GM12878 (cell line): ENCODE results near the gene L1CAM. TPM values are rescaled to one million over a fixed set of nuclear protein-coding genes. Genes with fewer than 3 reads are reported as not detected.

Experiments used
- ATF7 ChIP-seq: fragments of 450-650 bp; IDR thresholded peaks from 2 replicates; pipeline ENCODE4 v1.6.1; 2016; ENCODE audit warnings: low read depth, mild to moderate bottlenecking
- EZH2 ChIP-seq: IDR thresholded peaks from 2 replicates; pipeline ENCODE4 v1.6.1; 2012; ENCODE audit warnings: low read depth, mild to moderate bottlenecking, control low read depth, inconsistent platforms, low read length, borderline replicate concordance; ENCODE audit not compliant: control insufficient read depth
- IKZF2 ChIP-seq, 2 experiments: fragments of 450-650 bp; IDR thresholded peaks; 2 replicates each; pipeline ENCODE4 v1.6.1; 2017; ENCODE audit warnings: mild to moderate bottlenecking in 2 of 2, moderate library complexity in 2 of 2
- MEF2A ChIP-seq: IDR thresholded peaks from 2 replicates; pipeline ENCODE4 v1.6.1; 2011; ENCODE audit warnings: low read depth, mild to moderate bottlenecking, low read length, moderate library complexity; ENCODE audit not compliant: insufficient read depth
- NFXL1 ChIP-seq: fragments of 450-650 bp; IDR thresholded peaks from 2 replicates; pipeline ENCODE4 v1.6.1; 2017; ENCODE audit warnings: antibody characterized with exemption, mild to moderate bottlenecking, borderline replicate concordance
- PAX8 ChIP-seq: fragments of 450-650 bp; IDR thresholded peaks from 2 replicates; pipeline ENCODE4 v1.6.1; 2017; ENCODE audit warnings: mild to moderate bottlenecking, moderate library complexity
- POLR2AphosphoS5 ChIP-seq: IDR thresholded peaks from 2 replicates; pipeline ENCODE4 v1.6.1; 2011; ENCODE audit warnings: mild to moderate bottlenecking, low read length, inconsistent platforms
- PRDM15 ChIP-seq: fragments of 450-650 bp; formaldehyde crosslinking; IDR thresholded peaks from 2 replicates; pipeline ENCODE4 v1.4.0; 2020; ENCODE audit warnings: mild to moderate bottlenecking, moderate library complexity
- RAD51 ChIP-seq: fragments of 450-650 bp; IDR thresholded peaks from 2 replicates; pipeline ENCODE4 v1.6.1; 2016; ENCODE audit warnings: moderate library complexity, mild to moderate bottlenecking, inconsistent platforms
- TAF1 ChIP-seq: IDR thresholded peaks from 2 replicates; pipeline ENCODE4 v1.6.1; 2011; ENCODE audit warnings: mild to moderate bottlenecking, low read depth, low read length, borderline replicate concordance
- polyA plus RNA-seq, 11 experiments: library from polyadenylated mRNA; depleted of rRNA in 4 of 11; unstranded in 6 of 11; stranded (reverse) in 5 of 11; fragments of >200 nt; fragmentation: Nextera tagmentation in 4 of 11; fragmentation: Illumina TruSeq in 1 of 11; extraction: Ambion mirVana in 4 of 11; extraction: Trizol in 1 of 11; gene quantifications; 1 replicate in 1 of 11; 2 replicates in 10 of 11; pipeline versions ENCODE4 v1.2.1 to v1.2.3, GENCODE V29; 2011 to 2016; ENCODE audit warnings: inconsistent platforms in 2 of 11, missing spikeins in 2 of 11, low read depth in 1 of 11
- total RNA-seq, 4 experiments: library from RNA; depleted of rRNA in 3 of 4; stranded (reverse); fragments of >200 nt in 3 of 4; fragmentation: Illumina TruSeq in 1 of 4; extraction: Trizol in 1 of 4; gene quantifications; 2 replicates each; pipeline versions ENCODE4 v1.2.1 to v1.2.3, GENCODE V29; 2013 to 2021
- TF ChIP-seq, protein P1 (sequence below), 3 experiments: IDR thresholded peaks in 2 of 3; conservative IDR thresholded peaks in 1 of 3; 2 replicates each; pipeline ENCODE4 v1.5.1; 2011; ENCODE audit warnings: low read depth in 3 of 3, low read length in 3 of 3, mild to moderate bottlenecking in 3 of 3, control low read depth in 2 of 3, moderate library complexity in 2 of 3, inconsistent platforms in 1 of 3, mixed read lengths in 1 of 3; ENCODE audit not compliant: control insufficient read depth in 2 of 3, insufficient read depth in 1 of 3; ENCODE audit errors: extremely low read depth in 1 of 3

The L1CAM gene
- total and polyA plus RNA-seq, 10 of the 15 experiments (the other 5 are each of a cell fraction or from before 2014, with no cell fraction given) = 0.01 to 0.64 (median 0.09) TPM; not detected in 5

DNA sequence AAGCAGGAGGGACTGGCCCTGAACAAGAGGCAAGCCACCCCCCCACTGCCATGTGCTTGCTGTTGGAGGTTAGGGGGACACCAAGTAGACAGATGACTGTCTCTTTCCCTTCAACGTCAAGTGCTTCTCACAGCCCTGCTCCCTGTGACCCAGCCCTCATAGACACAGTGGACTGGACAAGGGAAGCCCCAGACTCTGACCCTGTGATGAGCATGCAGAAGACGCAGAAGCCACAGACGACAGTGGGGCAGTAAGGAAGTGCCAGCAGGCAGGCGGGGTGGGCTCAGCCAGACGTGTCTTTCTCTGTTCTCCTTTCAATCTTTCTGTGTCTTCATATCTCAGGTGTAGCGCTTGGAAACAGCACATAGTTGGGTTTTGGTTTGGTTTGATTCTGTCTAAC lies 2.4 kb upstream of the L1CAM start (continued):
- TF ChIP-seq PRDM15 (CRISPR knock-in tag) (no peak), NFXL1 (no peak), RAD51 (no peak), PAX8 (no peak), ATF7 (0 out of 2 replicates have a peak, but pooled peaks have one; percentile 18), MEF2A (no peak), IKZF2 (IDR thresholded peaks at IDR 0.05) (peak in 1 of 2 experiments; percentile 17; a peak in 2 of 4 replicates), TAF1 (no peak), EZH2 (no peak), POLR2AphosphoS5 (no peak)
- TF ChIP-seq, protein P1, sequence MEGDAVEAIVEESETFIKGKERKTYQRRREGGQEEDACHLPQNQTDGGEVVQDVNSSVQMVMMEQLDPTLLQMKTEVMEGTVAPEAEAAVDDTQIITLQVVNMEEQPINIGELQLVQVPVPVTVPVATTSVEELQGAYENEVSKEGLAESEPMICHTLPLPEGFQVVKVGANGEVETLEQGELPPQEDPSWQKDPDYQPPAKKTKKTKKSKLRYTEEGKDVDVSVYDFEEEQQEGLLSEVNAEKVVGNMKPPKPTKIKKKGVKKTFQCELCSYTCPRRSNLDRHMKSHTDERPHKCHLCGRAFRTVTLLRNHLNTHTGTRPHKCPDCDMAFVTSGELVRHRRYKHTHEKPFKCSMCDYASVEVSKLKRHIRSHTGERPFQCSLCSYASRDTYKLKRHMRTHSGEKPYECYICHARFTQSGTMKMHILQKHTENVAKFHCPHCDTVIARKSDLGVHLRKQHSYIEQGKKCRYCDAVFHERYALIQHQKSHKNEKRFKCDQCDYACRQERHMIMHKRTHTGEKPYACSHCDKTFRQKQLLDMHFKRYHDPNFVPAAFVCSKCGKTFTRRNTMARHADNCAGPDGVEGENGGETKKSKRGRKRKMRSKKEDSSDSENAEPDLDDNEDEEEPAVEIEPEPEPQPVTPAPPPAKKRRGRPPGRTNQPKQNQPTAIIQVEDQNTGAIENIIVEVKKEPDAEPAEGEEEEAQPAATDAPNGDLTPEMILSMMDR (IDR thresholded peaks at IDR 0.05 in 2 of 3, conservative IDR thresholded peaks at IDR 0.05 in 1 of 3; ENCODE audit: control insufficient read depth in 2 of 3, extremely low read depth in 1 of 3, insufficient read depth in 1 of 3, low read depth in 3 of 3, low read length in 3 of 3) = no peak
